Fibroblast of the aortic adventitia (primary cell): Measurements from ENCODE around the gene SESN1. TPM values are rescaled to one million over a fixed set of nuclear protein-coding genes. Genes with fewer than 3 reads are reported as not detected.

Source experiments
- DNase-seq: peaks from one replicate; pipeline ENCODE4 v3.0.0-alpha.2; 2010; ENCODE audit warnings: low read depth
- H3K4me3 ChIP-seq: 2 replicates; pipeline ENCODE4 v1.5.1; 2011; ENCODE audit warnings: low read depth, mild to moderate bottlenecking, control low read depth, low read length, moderate library complexity
- CTCF ChIP-seq: IDR thresholded peaks from 2 replicates; pipeline ENCODE4 v1.5.1; 2011; ENCODE audit warnings: mild to moderate bottlenecking, low read length, control low read depth, inconsistent platforms; ENCODE audit not compliant: insufficient read depth
- total RNA-seq: library from RNA; depleted of rRNA; stranded (reverse); fragments of >200 nt; gene quantifications from 2 replicates; pipeline ENCODE4 v1.2.3, GENCODE V29; 2012; ENCODE audit warnings: low replicate concordance

SESN1 gene
- total RNA-seq, 1 donor: 22.7 TPM

- TF ChIP-seq CTCF: no peak
- no peak for DNase-seq
- no peak overlapping the region for H3K4me3 ChIP-seq
These were observed 99.3 kb downstream of the SESN1 start for GRCh38 chr6:108995296-108995695.

GRCh38 chr6:108993876-108994275 lies 100.8 kb downstream of the SESN1 start:
- no peak for TF ChIP-seq CTCF
- no peak for DNase-seq
- H3K4me3 ChIP-seq: no peak overlapping the region

GRCh38 chr6:108989700-108990099 lies 104.9 kb downstream of the SESN1 start:
- no peak for TF ChIP-seq CTCF
- DNase-seq: no peak
- no peak overlapping the region for H3K4me3 ChIP-seq

GRCh38 chr6:108988765-108989164 lies 105.9 kb downstream of the SESN1 start:
- TF ChIP-seq CTCF: no peak
- H3K4me3 ChIP-seq: no peak overlapping the region
- no peak for DNase-seq

- DNase-seq: no peak
- no peak overlapping the region for H3K4me3 ChIP-seq
- no peak for TF ChIP-seq CTCF
These were observed 106.3 kb downstream of the SESN1 start for GRCh38 chr6:108988296-108988695.

GRCh38 chr6:108987156-108987555 lies 107.5 kb downstream of the SESN1 start:
- no peak overlapping the region for H3K4me3 ChIP-seq
- TF ChIP-seq CTCF: no peak

GRCh38 chr6:108985301-108985700 lies 109.3 kb downstream of the SESN1 start:
- TF ChIP-seq CTCF: no peak
- no peak for DNase-seq
- no peak overlapping the region for H3K4me3 ChIP-seq

More at GRCh38 chr6:108987156-108987555, 107.5 kb downstream of the SESN1 start:
- no peak for DNase-seq
